ENCODE measurements around the gene ESPN. TPM values are rescaled to one million over a fixed set of nuclear protein-coding genes. Genes with fewer than 3 reads are reported as not detected.

Gene ESPN
- polyA plus RNA-seq, 1 of the 3 experiments (the other 2 are of a cell fraction), result 0.33 TPM

- Histone ChIP-seq H3K79me2 (ENCODE audit: insufficient read depth) (no peaks in the 10 kb centered on the region), H3K9ac (no peak overlapping the region), H3K4me3 (ENCODE audit: low read depth in 2 of 2, low read length in 1 of 2) (no peak overlapping the region), H3F3A (replicated peaks; ENCODE audit: insufficient read depth) (no peaks in the 10 kb centered on the region), H4K20me1 (ENCODE audit: insufficient read depth) (no peaks in the 10 kb centered on the region), H3K4me2 (no peak overlapping the region), H3K27ac (ENCODE audit: low read depth in 2 of 2, low read length in 1 of 2) (peak overlapping the region in 1 of 2 experiments; percentile 93; a peak in 1 of 4 replicates), H3K9me2 (no peaks in the 10 kb centered on the region), H3K36me3 (replicated peaks in 1 of 2; ENCODE audit: control insufficient read depth in 1 of 2, insufficient read depth in 2 of 2, low read length in 1 of 2) (no peaks in the 10 kb centered on the region), H3K27me3 (ENCODE audit: insufficient read depth) (no peaks in the 10 kb centered on the region), H2AFZ (ENCODE audit: low read depth) (no peak overlapping the region), H3K4me1 (ENCODE audit: control insufficient read depth in 1 of 2, insufficient read depth in 2 of 2, low read depth in 1 of 2, low read length in 1 of 2) (peaks cover 0 to 89% of the 10 kb centered on the region in 2 experiments; a peak in 2 of 4 replicates), H3K9me3 (no peaks in the 10 kb centered on the region)
- WGBS (ENCODE audit: low lambda C conversion rate), result 82% methylated on average over 8 of the region's 31 CpGs
- ChIA-PET CTCF (interaction anchor here (1.8 to 17.4 kb wide), 3 partner anchors 10 to 18 kb away, joined by 8 to 211 read pairs (median 14); partner anchors contain the start of gene PLEKHG5), POLR2A (no interaction called here)
- DNase-seq, result peak; percentile 23
- no peak for TF ChIP-seq RFX5 (IDR thresholded peaks at IDR 0.05; ENCODE audit: low read length)
- TF ChIP-seq GABPA (IDR thresholded peaks at IDR 0.05; ENCODE audit: low read depth), result no peak
- TF ChIP-seq TEAD4 (IDR thresholded peaks at IDR 0.05; ENCODE audit: borderline replicate concordance, insufficient read depth), result no peak
- TF ChIP-seq NRF1 (IDR thresholded peaks at IDR 0.05; ENCODE audit: low read depth, low read length), result no peak
- TF ChIP-seq, protein P1, sequence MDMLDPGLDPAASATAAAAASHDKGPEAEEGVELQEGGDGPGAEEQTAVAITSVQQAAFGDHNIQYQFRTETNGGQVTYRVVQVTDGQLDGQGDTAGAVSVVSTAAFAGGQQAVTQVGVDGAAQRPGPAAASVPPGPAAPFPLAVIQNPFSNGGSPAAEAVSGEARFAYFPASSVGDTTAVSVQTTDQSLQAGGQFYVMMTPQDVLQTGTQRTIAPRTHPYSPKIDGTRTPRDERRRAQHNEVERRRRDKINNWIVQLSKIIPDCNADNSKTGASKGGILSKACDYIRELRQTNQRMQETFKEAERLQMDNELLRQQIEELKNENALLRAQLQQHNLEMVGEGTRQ (IDR thresholded peaks at IDR 0.05; ENCODE audit: borderline replicate concordance, low read depth, low read length), result no peak
- no peak for TF ChIP-seq EP300 (IDR thresholded peaks at IDR 0.05; ENCODE audit: borderline replicate concordance in 1 of 2, low read depth in 1 of 2, low read length in 1 of 2)
- no peak for TF ChIP-seq RAD21 (IDR thresholded peaks at IDR 0.05; ENCODE audit: low read length)
- no peak for TF ChIP-seq FOXJ3 (CRISPR knock-in tag; IDR thresholded peaks at IDR 0.05)
- no peak for TF ChIP-seq RCOR1 (IDR thresholded peaks at IDR 0.05; ENCODE audit: low read length)
- TF ChIP-seq ELF1 (IDR thresholded peaks at IDR 0.05), result no peak
- TF ChIP-seq SIN3A (IDR thresholded peaks at IDR 0.05; ENCODE audit: borderline replicate concordance, low read depth, low read length), result no peak
- TF ChIP-seq FOSL2 (IDR thresholded peaks at IDR 0.05; ENCODE audit: borderline replicate concordance, low read depth), result no peak
- TF ChIP-seq, protein P2, sequence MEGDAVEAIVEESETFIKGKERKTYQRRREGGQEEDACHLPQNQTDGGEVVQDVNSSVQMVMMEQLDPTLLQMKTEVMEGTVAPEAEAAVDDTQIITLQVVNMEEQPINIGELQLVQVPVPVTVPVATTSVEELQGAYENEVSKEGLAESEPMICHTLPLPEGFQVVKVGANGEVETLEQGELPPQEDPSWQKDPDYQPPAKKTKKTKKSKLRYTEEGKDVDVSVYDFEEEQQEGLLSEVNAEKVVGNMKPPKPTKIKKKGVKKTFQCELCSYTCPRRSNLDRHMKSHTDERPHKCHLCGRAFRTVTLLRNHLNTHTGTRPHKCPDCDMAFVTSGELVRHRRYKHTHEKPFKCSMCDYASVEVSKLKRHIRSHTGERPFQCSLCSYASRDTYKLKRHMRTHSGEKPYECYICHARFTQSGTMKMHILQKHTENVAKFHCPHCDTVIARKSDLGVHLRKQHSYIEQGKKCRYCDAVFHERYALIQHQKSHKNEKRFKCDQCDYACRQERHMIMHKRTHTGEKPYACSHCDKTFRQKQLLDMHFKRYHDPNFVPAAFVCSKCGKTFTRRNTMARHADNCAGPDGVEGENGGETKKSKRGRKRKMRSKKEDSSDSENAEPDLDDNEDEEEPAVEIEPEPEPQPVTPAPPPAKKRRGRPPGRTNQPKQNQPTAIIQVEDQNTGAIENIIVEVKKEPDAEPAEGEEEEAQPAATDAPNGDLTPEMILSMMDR (IDR thresholded peaks at IDR 0.05), result no peak
- no peak for TF ChIP-seq POLR2AphosphoS5 (IDR thresholded peaks at IDR 0.05; ENCODE audit: low read depth, low read length)
- TF ChIP-seq RXRA (IDR thresholded peaks at IDR 0.05; ENCODE audit: borderline replicate concordance, low read depth), result no peak
- TF ChIP-seq, protein P3, sequence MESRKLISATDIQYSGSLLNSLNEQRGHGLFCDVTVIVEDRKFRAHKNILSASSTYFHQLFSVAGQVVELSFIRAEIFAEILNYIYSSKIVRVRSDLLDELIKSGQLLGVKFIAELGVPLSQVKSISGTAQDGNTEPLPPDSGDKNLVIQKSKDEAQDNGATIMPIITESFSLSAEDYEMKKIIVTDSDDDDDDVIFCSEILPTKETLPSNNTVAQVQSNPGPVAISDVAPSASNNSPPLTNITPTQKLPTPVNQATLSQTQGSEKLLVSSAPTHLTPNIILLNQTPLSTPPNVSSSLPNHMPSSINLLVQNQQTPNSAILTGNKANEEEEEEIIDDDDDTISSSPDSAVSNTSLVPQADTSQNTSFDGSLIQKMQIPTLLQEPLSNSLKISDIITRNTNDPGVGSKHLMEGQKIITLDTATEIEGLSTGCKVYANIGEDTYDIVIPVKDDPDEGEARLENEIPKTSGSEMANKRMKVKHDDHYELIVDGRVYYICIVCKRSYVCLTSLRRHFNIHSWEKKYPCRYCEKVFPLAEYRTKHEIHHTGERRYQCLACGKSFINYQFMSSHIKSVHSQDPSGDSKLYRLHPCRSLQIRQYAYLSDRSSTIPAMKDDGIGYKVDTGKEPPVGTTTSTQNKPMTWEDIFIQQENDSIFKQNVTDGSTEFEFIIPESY (IDR thresholded peaks at IDR 0.05; ENCODE audit: borderline replicate concordance, low read depth), result no peak
- TF ChIP-seq IRF3 (IDR thresholded peaks at IDR 0.05; ENCODE audit: low read depth, low read length), result no peak
- no peak for TF ChIP-seq TCF12 (IDR thresholded peaks at IDR 0.05)
- TF ChIP-seq NFIC (IDR thresholded peaks at IDR 0.05; ENCODE audit: borderline replicate concordance), result no peak
Observed at GRCh38 chr1:6505367-6506209, 81.0 kb downstream of the ESPN start.

Measured in SK-N-SH (cell line).